ENCODE measurements around the gene C1QTNF8. TPM values are rescaled to one million over a fixed set of nuclear protein-coding genes. Genes with fewer than 3 reads are reported as not detected.

C1QTNF8 gene
- total RNA-seq, 1 experiment from 2014 or later, result not detected

DNA sequence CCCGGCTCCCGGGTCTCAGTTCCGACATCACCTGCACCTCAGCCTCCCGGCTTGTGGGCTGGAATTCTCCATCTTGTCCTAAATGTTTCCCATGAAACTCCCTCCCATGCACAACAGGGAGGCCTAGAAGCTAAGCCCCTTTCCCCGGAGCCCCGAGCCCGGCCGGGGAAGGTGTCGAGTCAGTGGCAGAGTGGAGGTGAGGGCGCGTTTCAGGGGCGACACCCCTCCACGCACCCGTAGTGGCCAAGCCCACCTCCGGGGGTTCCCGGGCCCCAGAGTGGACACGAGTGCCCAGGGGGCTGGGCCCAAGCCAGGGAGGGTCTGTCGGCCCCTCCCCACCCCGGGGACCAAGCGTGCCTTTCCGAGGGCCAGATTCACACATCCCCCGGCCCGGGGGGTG is 25.0 kb upstream of the C1QTNF8 start:
- Mint-ChIP-seq H3K4me3 (ENCODE audit: low read depth, unreplicated experiment) (no peak overlapping the region), H3K36me3 (ENCODE audit: insufficient read depth, unreplicated experiment) (peaks cover 8% of the 10 kb centered on the region), H3K9me3 (ENCODE audit: low read depth, unreplicated experiment) (no peaks in the 10 kb centered on the region), H3K27ac (ENCODE audit: unreplicated experiment) (no peak overlapping the region), H3K27me3 (ENCODE audit: unreplicated experiment) (peaks cover 90% of the 10 kb centered on the region), H3K4me1 (ENCODE audit: low read depth, unreplicated experiment) (no peaks in the 10 kb centered on the region)
- BruUV-seq (replicated peaks), result no TSS peak
- DNase-seq, result no peak
- CTCF ChIA-PET, result no interaction called here
- intact Hi-C loops (cut with micrococcal nuclease; ENCODE audit: unreplicated experiment), result no loop called here
- TF ChIP-seq, protein P1, sequence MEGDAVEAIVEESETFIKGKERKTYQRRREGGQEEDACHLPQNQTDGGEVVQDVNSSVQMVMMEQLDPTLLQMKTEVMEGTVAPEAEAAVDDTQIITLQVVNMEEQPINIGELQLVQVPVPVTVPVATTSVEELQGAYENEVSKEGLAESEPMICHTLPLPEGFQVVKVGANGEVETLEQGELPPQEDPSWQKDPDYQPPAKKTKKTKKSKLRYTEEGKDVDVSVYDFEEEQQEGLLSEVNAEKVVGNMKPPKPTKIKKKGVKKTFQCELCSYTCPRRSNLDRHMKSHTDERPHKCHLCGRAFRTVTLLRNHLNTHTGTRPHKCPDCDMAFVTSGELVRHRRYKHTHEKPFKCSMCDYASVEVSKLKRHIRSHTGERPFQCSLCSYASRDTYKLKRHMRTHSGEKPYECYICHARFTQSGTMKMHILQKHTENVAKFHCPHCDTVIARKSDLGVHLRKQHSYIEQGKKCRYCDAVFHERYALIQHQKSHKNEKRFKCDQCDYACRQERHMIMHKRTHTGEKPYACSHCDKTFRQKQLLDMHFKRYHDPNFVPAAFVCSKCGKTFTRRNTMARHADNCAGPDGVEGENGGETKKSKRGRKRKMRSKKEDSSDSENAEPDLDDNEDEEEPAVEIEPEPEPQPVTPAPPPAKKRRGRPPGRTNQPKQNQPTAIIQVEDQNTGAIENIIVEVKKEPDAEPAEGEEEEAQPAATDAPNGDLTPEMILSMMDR (IDR thresholded peaks at IDR 0.05; ENCODE audit: unreplicated experiment), result no peak

DNA sequence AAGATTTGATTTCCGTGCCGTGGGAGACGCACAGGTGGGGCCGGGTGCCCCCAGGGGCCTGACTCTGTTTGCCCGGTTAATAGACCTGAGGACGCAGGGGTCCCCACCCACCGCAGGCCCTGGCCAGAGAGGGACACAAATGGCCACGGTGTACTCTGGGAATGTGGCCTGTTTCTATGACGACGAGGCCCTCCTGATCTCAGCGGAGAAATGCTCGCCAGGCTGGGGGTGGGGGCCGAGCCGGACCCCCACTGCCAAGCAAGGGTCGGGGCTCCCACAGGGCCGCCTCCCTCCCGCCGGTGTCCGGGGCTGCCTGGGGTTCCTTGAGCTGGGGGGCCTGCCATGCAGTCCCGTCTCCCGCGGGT is 24.5 kb upstream of the C1QTNF8 start:
- no peak for DNase-seq
- Mint-ChIP-seq H3K4me1 (ENCODE audit: low read depth, unreplicated experiment) (no peaks in the 10 kb centered on the region), H3K36me3 (ENCODE audit: insufficient read depth, unreplicated experiment) (peaks cover 8% of the 10 kb centered on the region), H3K27ac (ENCODE audit: unreplicated experiment) (no peak overlapping the region), H3K27me3 (ENCODE audit: unreplicated experiment) (peaks cover 90% of the 10 kb centered on the region), H3K4me3 (ENCODE audit: low read depth, unreplicated experiment) (no peak overlapping the region), H3K9me3 (ENCODE audit: low read depth, unreplicated experiment) (no peaks in the 10 kb centered on the region)
- intact Hi-C loops (cut with micrococcal nuclease; ENCODE audit: unreplicated experiment), result no loop called here
- TF ChIP-seq, protein P1 (IDR thresholded peaks at IDR 0.05; ENCODE audit: unreplicated experiment), result no peak
- CTCF ChIA-PET, result no interaction called here
- no TSS peak for BruUV-seq (replicated peaks)

DNA sequence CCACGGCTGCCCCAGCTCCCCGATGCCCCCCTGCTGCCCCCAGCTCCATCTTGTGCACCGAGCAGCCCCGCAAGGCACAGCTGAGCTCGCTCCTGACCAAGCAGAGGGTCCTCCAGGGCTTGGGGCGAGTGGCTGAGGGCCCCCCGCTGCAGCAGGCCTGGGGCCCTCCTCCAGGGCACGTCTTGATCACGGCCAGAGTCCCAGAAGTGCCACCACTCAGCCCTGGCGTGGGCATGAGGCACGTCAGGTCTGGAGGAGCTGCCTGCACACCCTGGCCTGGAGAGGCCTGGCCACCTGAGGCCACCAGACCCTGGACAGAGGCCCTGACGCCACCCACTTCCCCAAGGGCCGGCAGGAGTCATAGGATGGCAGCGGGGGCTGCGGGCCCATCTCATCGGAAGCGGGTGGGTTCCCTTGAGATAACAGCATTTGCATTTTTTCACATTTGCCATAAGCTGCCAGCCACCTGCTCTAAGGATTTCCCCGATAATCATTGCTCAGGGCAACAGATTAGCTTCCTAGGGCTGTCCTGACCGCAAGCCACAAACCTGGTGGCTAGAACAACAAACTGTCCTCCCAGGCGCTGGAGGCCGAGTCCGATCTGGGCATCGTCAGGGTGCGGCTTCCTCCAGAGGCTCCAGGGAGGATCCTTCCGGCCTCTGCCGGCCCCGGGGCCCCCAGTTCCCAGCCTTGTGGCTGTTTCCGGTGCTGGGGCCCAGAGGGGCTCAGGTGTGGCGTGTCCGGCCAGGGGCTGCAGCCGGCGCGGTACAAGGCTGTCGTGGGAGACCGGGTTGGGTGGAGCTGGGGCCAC is 23.9 kb upstream of the C1QTNF8 start:
- H3K9me3 Mint-ChIP-seq (ENCODE audit: low read depth, unreplicated experiment), result no peaks in the 10 kb centered on the region
- H3K27ac Mint-ChIP-seq (ENCODE audit: unreplicated experiment), result no peak overlapping the region
- peaks cover 93% of the 10 kb centered on the region for H3K27me3 Mint-ChIP-seq (ENCODE audit: unreplicated experiment)
- H3K36me3 Mint-ChIP-seq (ENCODE audit: insufficient read depth, unreplicated experiment), result peaks cover 8% of the 10 kb centered on the region
- H3K4me3 Mint-ChIP-seq (ENCODE audit: low read depth, unreplicated experiment), result no peak overlapping the region
- TF ChIP-seq, protein P1 (IDR thresholded peaks at IDR 0.05; ENCODE audit: unreplicated experiment), result no peak
- no peaks in the 10 kb centered on the region for H3K4me1 Mint-ChIP-seq (ENCODE audit: low read depth, unreplicated experiment)
- DNase-seq, result peak; percentile 42
- intact Hi-C loops (cut with micrococcal nuclease; ENCODE audit: unreplicated experiment), result no loop called here
- CTCF ChIA-PET, result no interaction called here
- no TSS peak for BruUV-seq (replicated peaks)

DNA sequence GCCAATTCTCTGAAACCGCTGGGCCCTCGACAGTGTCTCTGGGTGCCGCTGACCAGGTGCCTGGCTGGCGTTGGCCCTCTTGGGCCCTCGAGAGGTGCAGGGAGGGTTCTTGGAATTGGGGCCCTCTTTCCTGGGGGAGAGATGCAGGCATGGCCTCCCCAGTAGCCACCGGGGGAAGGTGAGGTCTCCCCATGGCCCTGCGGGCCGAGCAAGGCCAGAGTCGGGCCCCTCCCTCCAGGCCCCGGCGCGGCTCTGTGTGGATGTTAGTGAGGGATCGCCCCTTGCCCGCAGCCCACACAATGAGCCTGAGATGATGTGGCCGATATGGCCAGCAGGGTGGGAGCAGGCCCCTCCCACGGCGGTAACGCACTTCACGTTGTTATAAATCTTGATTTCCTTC is 23.1 kb upstream of the C1QTNF8 start:
- Mint-ChIP-seq H3K27ac (ENCODE audit: unreplicated experiment) (no peak overlapping the region), H3K36me3 (ENCODE audit: insufficient read depth, unreplicated experiment) (peaks cover 8% of the 10 kb centered on the region), H3K4me3 (ENCODE audit: low read depth, unreplicated experiment) (no peak overlapping the region), H3K27me3 (ENCODE audit: unreplicated experiment) (peaks cover 100% of the 10 kb centered on the region), H3K9me3 (ENCODE audit: low read depth, unreplicated experiment) (no peaks in the 10 kb centered on the region), H3K4me1 (ENCODE audit: low read depth, unreplicated experiment) (no peaks in the 10 kb centered on the region)
- CTCF ChIA-PET, result no interaction called here
- intact Hi-C loops (cut with micrococcal nuclease; ENCODE audit: unreplicated experiment), result no loop called here
- no TSS peak for BruUV-seq (replicated peaks)
- DNase-seq, result no peak
- TF ChIP-seq, protein P1 (IDR thresholded peaks at IDR 0.05; ENCODE audit: unreplicated experiment), result no peak
